ENCODE results near the gene FOXP4. TPM values are rescaled to one million over a fixed set of nuclear protein-coding genes. Genes with fewer than 3 reads are reported as not detected.

Gene FOXP4
- polyA plus RNA-seq, 1 of the 3 experiments (the other 2 are of a cell fraction): 7.3 TPM

- POLR2A ChIA-PET: no interaction called here
- 70% methylated on average over 7 of the region's 7 CpGs for WGBS (ENCODE audit: low lambda C conversion rate)
Measured at GRCh38 chr6:41615311-41615710, 69.1 kb downstream of the FOXP4 start.

GRCh38 chr6:41618598-41618997 lies 72.4 kb downstream of the FOXP4 start:
- Histone ChIP-seq H3K9me2 (no peaks in the 10 kb centered on the region), H3F3A (replicated peaks; ENCODE audit: insufficient read depth) (no peaks in the 10 kb centered on the region), H3K4me1 (ENCODE audit: control insufficient read depth in 1 of 2, insufficient read depth in 2 of 2, low read depth in 1 of 2, low read length in 1 of 2) (no peaks in the 10 kb centered on the region), H3K9me3 (no peaks in the 10 kb centered on the region), H3K27me3 (ENCODE audit: insufficient read depth) (no peaks in the 10 kb centered on the region), H4K20me1 (ENCODE audit: insufficient read depth) (no peaks in the 10 kb centered on the region), H3K4me3 (ENCODE audit: low read depth in 2 of 2, low read length in 1 of 2) (no peak overlapping the region), H3K9ac (no peak overlapping the region), H2AFZ (ENCODE audit: low read depth) (no peak overlapping the region), H3K36me3 (replicated peaks in 1 of 2; ENCODE audit: control insufficient read depth in 1 of 2, insufficient read depth in 2 of 2, low read length in 1 of 2) (no peaks in the 10 kb centered on the region), H3K4me2 (no peak overlapping the region), H3K27ac (ENCODE audit: low read depth in 2 of 2, low read length in 1 of 2) (no peak overlapping the region), H3K79me2 (ENCODE audit: insufficient read depth) (no peaks in the 10 kb centered on the region)
- CTCF ChIA-PET: interaction anchor here (1.0 to 1.5 kb wide), 5 partner anchors 14 to 250 kb away, joined by 3 to 7 read pairs (median 5); no protein-coding TSS in a partner anchor
- no peak for DNase-seq
- POLR2A ChIA-PET: no interaction called here
- TF ChIP-seq MEF2A (IDR thresholded peaks at IDR 0.05; ENCODE audit: borderline replicate concordance, low read depth) (no peak), EZH2phosphoT487 (IDR thresholded peaks at IDR 0.05; ENCODE audit: borderline replicate concordance, low read depth) (no peak), GABPA (IDR thresholded peaks at IDR 0.05; ENCODE audit: low read depth) (no peak), RAD21 (IDR thresholded peaks at IDR 0.05; ENCODE audit: low read length) (no peak), CHD2 (IDR thresholded peaks at IDR 0.05; ENCODE audit: low read length, partially characterized antibody) (no peak), YY1 (IDR thresholded peaks at IDR 0.05; ENCODE audit: low read depth) (no peak), PBX3 (IDR thresholded peaks at IDR 0.05) (no peak), CTCF (IDR thresholded peaks at IDR 0.05) (no peak)
- whole genome bisulfite sequencing (ENCODE audit: low lambda C conversion rate): 47% methylated on average over 3 of the region's 3 CpGs

More at GRCh38 chr6:41615311-41615710, 69.1 kb downstream of the FOXP4 start:
- no peaks in the 10 kb centered on the region for H3K9me2 ChIP-seq
- H4K20me1 ChIP-seq (ENCODE audit: insufficient read depth): no peaks in the 10 kb centered on the region
- H2AFZ ChIP-seq (ENCODE audit: low read depth): no peak overlapping the region
- CTCF ChIA-PET: interaction anchor here (1.1 to 3.1 kb wide), 6 partner anchors 9 to 247 kb away, joined by 3 to 20 read pairs (median 4); no protein-coding TSS in a partner anchor
- H3F3A ChIP-seq (replicated peaks; ENCODE audit: insufficient read depth): no peaks in the 10 kb centered on the region
- H3K79me2 ChIP-seq (ENCODE audit: insufficient read depth): no peaks in the 10 kb centered on the region
- no peak overlapping the region for H3K4me3 ChIP-seq (ENCODE audit: low read depth in 2 of 2, low read length in 1 of 2)
- TF ChIP-seq TEAD4 (IDR thresholded peaks at IDR 0.05; ENCODE audit: borderline replicate concordance, insufficient read depth) (no peak), EZH2phosphoT487 (IDR thresholded peaks at IDR 0.05; ENCODE audit: borderline replicate concordance, low read depth) (no peak), YY1 (IDR thresholded peaks at IDR 0.05; ENCODE audit: low read depth) (no peak), FOSL2 (IDR thresholded peaks at IDR 0.05; ENCODE audit: borderline replicate concordance, low read depth) (no peak), SMC3 (IDR thresholded peaks at IDR 0.05; ENCODE audit: low read depth, low read length) (no peak), MXI1 (IDR thresholded peaks at IDR 0.05; ENCODE audit: low read depth, low read length) (no peak), RAD21 (IDR thresholded peaks at IDR 0.05; ENCODE audit: low read length) (no peak), NFIC (IDR thresholded peaks at IDR 0.05; ENCODE audit: borderline replicate concordance) (no peak), RCOR1 (IDR thresholded peaks at IDR 0.05; ENCODE audit: low read length) (no peak), RXRA (IDR thresholded peaks at IDR 0.05; ENCODE audit: borderline replicate concordance, low read depth) (no peak), EP300 (IDR thresholded peaks at IDR 0.05; ENCODE audit: borderline replicate concordance in 1 of 2, low read depth in 1 of 2, low read length in 1 of 2) (no peak), SIN3A (IDR thresholded peaks at IDR 0.05; ENCODE audit: borderline replicate concordance, low read depth, low read length) (no peak), MEF2A (IDR thresholded peaks at IDR 0.05; ENCODE audit: borderline replicate concordance, low read depth) (no peak), FOXJ3 (CRISPR knock-in tag; IDR thresholded peaks at IDR 0.05) (no peak), JUND (IDR thresholded peaks at IDR 0.05) (no peak)
- TF ChIP-seq, protein P1, sequence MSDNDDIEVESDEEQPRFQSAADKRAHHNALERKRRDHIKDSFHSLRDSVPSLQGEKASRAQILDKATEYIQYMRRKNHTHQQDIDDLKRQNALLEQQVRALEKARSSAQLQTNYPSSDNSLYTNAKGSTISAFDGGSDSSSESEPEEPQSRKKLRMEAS (IDR thresholded peaks at IDR 0.05; ENCODE audit: low read depth): no peak
- TF ChIP-seq, protein P2, sequence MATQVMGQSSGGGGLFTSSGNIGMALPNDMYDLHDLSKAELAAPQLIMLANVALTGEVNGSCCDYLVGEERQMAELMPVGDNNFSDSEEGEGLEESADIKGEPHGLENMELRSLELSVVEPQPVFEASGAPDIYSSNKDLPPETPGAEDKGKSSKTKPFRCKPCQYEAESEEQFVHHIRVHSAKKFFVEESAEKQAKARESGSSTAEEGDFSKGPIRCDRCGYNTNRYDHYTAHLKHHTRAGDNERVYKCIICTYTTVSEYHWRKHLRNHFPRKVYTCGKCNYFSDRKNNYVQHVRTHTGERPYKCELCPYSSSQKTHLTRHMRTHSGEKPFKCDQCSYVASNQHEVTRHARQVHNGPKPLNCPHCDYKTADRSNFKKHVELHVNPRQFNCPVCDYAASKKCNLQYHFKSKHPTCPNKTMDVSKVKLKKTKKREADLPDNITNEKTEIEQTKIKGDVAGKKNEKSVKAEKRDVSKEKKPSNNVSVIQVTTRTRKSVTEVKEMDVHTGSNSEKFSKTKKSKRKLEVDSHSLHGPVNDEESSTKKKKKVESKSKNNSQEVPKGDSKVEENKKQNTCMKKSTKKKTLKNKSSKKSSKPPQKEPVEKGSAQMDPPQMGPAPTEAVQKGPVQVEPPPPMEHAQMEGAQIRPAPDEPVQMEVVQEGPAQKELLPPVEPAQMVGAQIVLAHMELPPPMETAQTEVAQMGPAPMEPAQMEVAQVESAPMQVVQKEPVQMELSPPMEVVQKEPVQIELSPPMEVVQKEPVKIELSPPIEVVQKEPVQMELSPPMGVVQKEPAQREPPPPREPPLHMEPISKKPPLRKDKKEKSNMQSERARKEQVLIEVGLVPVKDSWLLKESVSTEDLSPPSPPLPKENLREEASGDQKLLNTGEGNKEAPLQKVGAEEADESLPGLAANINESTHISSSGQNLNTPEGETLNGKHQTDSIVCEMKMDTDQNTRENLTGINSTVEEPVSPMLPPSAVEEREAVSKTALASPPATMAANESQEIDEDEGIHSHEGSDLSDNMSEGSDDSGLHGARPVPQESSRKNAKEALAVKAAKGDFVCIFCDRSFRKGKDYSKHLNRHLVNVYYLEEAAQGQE (IDR thresholded peaks at IDR 0.05; ENCODE audit: low read depth, low read length): no peak
- no peaks in the 10 kb centered on the region for H3K27me3 ChIP-seq (ENCODE audit: insufficient read depth)
- no peak overlapping the region for H3K4me2 ChIP-seq
- no peaks in the 10 kb centered on the region for H3K4me1 ChIP-seq (ENCODE audit: control insufficient read depth in 1 of 2, insufficient read depth in 2 of 2, low read depth in 1 of 2, low read length in 1 of 2)
- DNase-seq: no peak
- H3K27ac ChIP-seq (ENCODE audit: low read depth in 2 of 2, low read length in 1 of 2): no peak overlapping the region
- H3K9me3 ChIP-seq: no peaks in the 10 kb centered on the region
- H3K36me3 ChIP-seq (replicated peaks in 1 of 2; ENCODE audit: control insufficient read depth in 1 of 2, insufficient read depth in 2 of 2, low read length in 1 of 2): no peaks in the 10 kb centered on the region
- no peak overlapping the region for H3K9ac ChIP-seq
